ENCODE results near the gene IFITM5. TPM values are rescaled to one million over a fixed set of nuclear protein-coding genes. Genes with fewer than 3 reads are reported as not detected.

Gene IFITM5
- total and polyA plus RNA-seq, 9 of the 15 experiments (the other 6 are each of a cell fraction or from before 2014, with no cell fraction given), result 0.19 TPM; not detected in 8

DNA sequence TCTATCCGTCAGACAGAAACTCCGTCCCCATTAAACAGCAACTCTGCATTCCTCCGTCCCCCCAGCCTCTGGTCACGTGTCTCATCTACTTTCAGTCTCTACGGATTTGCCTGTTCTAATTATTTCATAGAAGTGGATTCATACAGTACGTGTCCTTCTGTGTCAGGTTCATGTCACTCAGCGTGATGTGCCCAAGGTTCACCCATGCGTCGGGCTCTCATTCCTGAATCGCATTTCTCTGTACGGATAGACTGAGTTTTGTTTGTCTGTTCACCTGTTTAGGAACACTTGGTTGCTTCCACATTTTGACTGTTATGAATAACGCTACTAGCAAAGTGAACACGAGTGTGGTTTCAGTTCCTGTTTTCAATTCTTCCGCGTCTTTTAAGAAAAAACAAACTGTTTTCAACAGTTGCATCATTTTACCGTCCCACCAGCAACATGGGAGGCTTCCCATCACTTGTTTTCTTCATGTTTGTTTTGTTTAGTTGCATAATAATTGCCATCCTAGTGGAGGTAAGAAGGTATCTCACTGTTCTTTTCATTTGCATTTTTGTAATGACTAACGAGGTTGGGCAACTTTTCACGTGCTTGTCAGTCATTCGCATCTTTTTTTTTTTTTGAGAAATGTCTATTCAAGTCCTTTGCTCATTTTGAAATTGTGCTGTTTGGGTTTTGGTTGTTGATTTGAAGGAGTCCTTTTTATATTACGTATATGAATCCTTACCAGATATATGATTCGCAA lies 30.0 kb downstream of the IFITM5 start (continued):
- no peak for TF ChIP-seq HNRNPLL (IDR thresholded peaks at IDR 0.05; ENCODE audit: low read depth, low read length, poor library complexity, severe bottlenecking)
- TF ChIP-seq, protein P1, sequence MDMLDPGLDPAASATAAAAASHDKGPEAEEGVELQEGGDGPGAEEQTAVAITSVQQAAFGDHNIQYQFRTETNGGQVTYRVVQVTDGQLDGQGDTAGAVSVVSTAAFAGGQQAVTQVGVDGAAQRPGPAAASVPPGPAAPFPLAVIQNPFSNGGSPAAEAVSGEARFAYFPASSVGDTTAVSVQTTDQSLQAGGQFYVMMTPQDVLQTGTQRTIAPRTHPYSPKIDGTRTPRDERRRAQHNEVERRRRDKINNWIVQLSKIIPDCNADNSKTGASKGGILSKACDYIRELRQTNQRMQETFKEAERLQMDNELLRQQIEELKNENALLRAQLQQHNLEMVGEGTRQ (CRISPR knock-in tag; IDR thresholded peaks at IDR 0.05), result peak; percentile 85
- TF ChIP-seq PURB (CRISPR knock-in tag; IDR thresholded peaks at IDR 0.05; ENCODE audit: low read depth), result no peak
- TF ChIP-seq ZBTB9 (CRISPR knock-in tag; IDR thresholded peaks at IDR 0.05), result no peak
- peak; percentile 31; the same call in 1 of the 2 replicates for TF ChIP-seq POLR2G (IDR thresholded peaks at IDR 0.05; ENCODE audit: low read depth, low read length)
- TF ChIP-seq EGR1 (conservative IDR thresholded peaks at IDR 0.05), result no peak
- no peak for TF ChIP-seq ZNF280A (IDR thresholded peaks at IDR 0.05; ENCODE audit: low read depth, partially characterized antibody)
- TF ChIP-seq TAL1 (IDR thresholded peaks at IDR 0.05), result no peak; the same call in 1 of the 2 replicates
- no peak for TF ChIP-seq ZBTB7A (IDR thresholded peaks at IDR 0.05; ENCODE audit: borderline replicate concordance, control insufficient read depth, low read depth, low read length)
- TF ChIP-seq IRF9 (tag; IDR thresholded peaks at IDR 0.05), result peak; percentile 75
- no peak for TF ChIP-seq TRIM25 (IDR thresholded peaks at IDR 0.05; ENCODE audit: borderline replicate concordance)
- TF ChIP-seq GABPB2 (CRISPR knock-in tag; conservative IDR thresholded peaks at IDR 0.05), result no peak
- TF ChIP-seq, protein P2, sequence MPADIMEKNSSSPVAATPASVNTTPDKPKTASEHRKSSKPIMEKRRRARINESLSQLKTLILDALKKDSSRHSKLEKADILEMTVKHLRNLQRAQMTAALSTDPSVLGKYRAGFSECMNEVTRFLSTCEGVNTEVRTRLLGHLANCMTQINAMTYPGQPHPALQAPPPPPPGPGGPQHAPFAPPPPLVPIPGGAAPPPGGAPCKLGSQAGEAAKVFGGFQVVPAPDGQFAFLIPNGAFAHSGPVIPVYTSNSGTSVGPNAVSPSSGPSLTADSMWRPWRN (IDR thresholded peaks at IDR 0.05; ENCODE audit: low read depth), result no peak
- TF ChIP-seq, protein P3, sequence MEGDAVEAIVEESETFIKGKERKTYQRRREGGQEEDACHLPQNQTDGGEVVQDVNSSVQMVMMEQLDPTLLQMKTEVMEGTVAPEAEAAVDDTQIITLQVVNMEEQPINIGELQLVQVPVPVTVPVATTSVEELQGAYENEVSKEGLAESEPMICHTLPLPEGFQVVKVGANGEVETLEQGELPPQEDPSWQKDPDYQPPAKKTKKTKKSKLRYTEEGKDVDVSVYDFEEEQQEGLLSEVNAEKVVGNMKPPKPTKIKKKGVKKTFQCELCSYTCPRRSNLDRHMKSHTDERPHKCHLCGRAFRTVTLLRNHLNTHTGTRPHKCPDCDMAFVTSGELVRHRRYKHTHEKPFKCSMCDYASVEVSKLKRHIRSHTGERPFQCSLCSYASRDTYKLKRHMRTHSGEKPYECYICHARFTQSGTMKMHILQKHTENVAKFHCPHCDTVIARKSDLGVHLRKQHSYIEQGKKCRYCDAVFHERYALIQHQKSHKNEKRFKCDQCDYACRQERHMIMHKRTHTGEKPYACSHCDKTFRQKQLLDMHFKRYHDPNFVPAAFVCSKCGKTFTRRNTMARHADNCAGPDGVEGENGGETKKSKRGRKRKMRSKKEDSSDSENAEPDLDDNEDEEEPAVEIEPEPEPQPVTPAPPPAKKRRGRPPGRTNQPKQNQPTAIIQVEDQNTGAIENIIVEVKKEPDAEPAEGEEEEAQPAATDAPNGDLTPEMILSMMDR (IDR thresholded peaks at IDR 0.05 in 2 of 3, conservative IDR thresholded peaks at IDR 0.05 in 1 of 3; ENCODE audit: insufficient read depth in 2 of 3, low read depth in 1 of 3, low read length in 3 of 3), result 0 out of 6 replicates have a peak, but pooled peaks of 1 of the 3 experiments have one; percentile 4
- no peak for TF ChIP-seq ZNF764 (CRISPR knock-in tag; IDR thresholded peaks at IDR 0.05; ENCODE audit: low read depth)

All from K562 (cell line).